Purkinje cell (primary cell): ENCODE results near the gene TAF7L. TPM values are rescaled to one million over a fixed set of nuclear protein-coding genes. Genes with fewer than 3 reads are reported as not detected.

Source experiments
- polyA plus RNA-seq: library from polyadenylated mRNA; unstranded; fragments of >200 nt; fragmentation: Nextera tagmentation; gene quantifications from 2 replicates; pipeline ENCODE4 v1.2.1, GENCODE V29; 2014

The TAF7L gene
- polyA plus RNA-seq = 0.18 TPM in 1 of 2 replicates, not detected in the other

GRCh38 chrX:101290957-101291603 lies at the start of gene TAF7L:
TSS of gene TAF7L (minus strand) at chrX:101291334. CDS start at chrX:101287543, 3,791 bp downstream.

GRCh38 chrX:101219116-101219863 lies 71.8 kb downstream of the TAF7L start, which contains the start of gene DRP2:
TSS of gene DRP2 (plus strand) at chrX:101219786. CDS start at chrX:101231648, 11,862 bp downstream.

Other genes with a start within 250 kb of the TAF7L start
- gene TRMT2B, start 239.2 kb downstream of the TAF7L start, polyA plus RNA-seq = 0.95 and 1.5 TPM in 2 replicates
- gene TMEM35A, start 212.5 kb downstream of the TAF7L start, polyA plus RNA-seq = 40.4 and 57.0 TPM in 2 replicates
- 0.56 TPM in 1 of 2 replicates, not detected in the other for gene CENPI, start 193.1 kb downstream of the TAF7L start, polyA plus RNA-seq
- 1.0 and 1.2 TPM in 2 replicates for gene DRP2, start 71.5 kb downstream of the TAF7L start, polyA plus RNA-seq
- gene TIMM8A, start 57.4 kb upstream of the TAF7L start, polyA plus RNA-seq = 30.4 and 33.9 TPM in 2 replicates
- not detected in 2 replicates for gene BTK, start 94.9 kb upstream of the TAF7L start, polyA plus RNA-seq
- 271 and 273 TPM in 2 replicates for gene RPL36A, start 99.7 kb upstream of the TAF7L start, polyA plus RNA-seq
- 25.6 and 38.5 TPM in 2 replicates for gene GLA, start 116.6 kb upstream of the TAF7L start, polyA plus RNA-seq
- 56.3 and 96.7 TPM in 2 replicates for gene HNRNPH2, start 116.9 kb upstream of the TAF7L start, polyA plus RNA-seq
- 5.1 and 9.9 TPM in 2 replicates for gene ARMCX4, start 194.1 kb upstream of the TAF7L start, polyA plus RNA-seq